Glomerular visceral epithelial cell (primary cell): ENCODE measurements around the gene ADM5.
A peak's percentile ranks its signal among the peaks of the same experiment; 100 is the strongest.

Experiments used
- DNase-seq: peaks from one replicate; pipeline ENCODE4 v3.0.0-alpha.2; 2016; ENCODE audit errors: extremely low spot score

The ADM5 gene

GRCh38 chr19:49679771-49680413 is 9.5 kb upstream of the ADM5 start:
- DNase-seq, result no peak

GRCh38 chr19:49680421-49681351 is 8.7 kb upstream of the ADM5 start:
- peak; percentile 92 for DNase-seq

GRCh38 chr19:49681830-49682229 is 7.6 kb upstream of the ADM5 start:
- DNase-seq, result no peak

- no peak for DNase-seq
Measured at GRCh38 chr19:49682274-49682673, 7.1 kb upstream of the ADM5 start.

- no peak for DNase-seq
Measured at GRCh38 chr19:49683814-49684250, 5.6 kb upstream of the ADM5 start.

- DNase-seq, result no peak
Measured at GRCh38 chr19:49684251-49684982, 5.0 kb upstream of the ADM5 start.

- no peak for DNase-seq
Measured at GRCh38 chr19:49684983-49685553, 4.3 kb upstream of the ADM5 start.

- DNase-seq, result no peak
Measured at GRCh38 chr19:49685845-49686332, 3.5 kb upstream of the ADM5 start.

GRCh38 chr19:49686503-49687088 is 2.8 kb upstream of the ADM5 start:
- no peak for DNase-seq

GRCh38 chr19:49687150-49687549 is 2.2 kb upstream of the ADM5 start:
- no peak for DNase-seq

GRCh38 chr19:49687566-49688316 is 1.7 kb upstream of the ADM5 start:
- DNase-seq, result no peak

- DNase-seq, result no peak
Measured at GRCh38 chr19:49688531-49689132, 762 bp upstream of the ADM5 start.

- DNase-seq, result no peak
Measured at GRCh38 chr19:49690079-49690655, 773 bp downstream of the ADM5 start.

GRCh38 chr19:49690656-49691242 is 1.4 kb downstream of the ADM5 start, which contains the start of gene CPT1C:
Gene CPT1C, plus strand, starts transcription at chr19:49691116. Its CDS starts 1,137 bp downstream, at chr19:49692253.
- DNase-seq, result no peak

GRCh38 chr19:49691243-49692146 is 2.1 kb downstream of the ADM5 start:
- DNase-seq, result no peak

- no peak for DNase-seq
Measured at GRCh38 chr19:49692147-49692506, 2.7 kb downstream of the ADM5 start.

- no peak for DNase-seq
Measured at GRCh38 chr19:49696115-49696514, 6.7 kb downstream of the ADM5 start.

- DNase-seq, result no peak
Measured at GRCh38 chr19:49696865-49697264, 7.5 kb downstream of the ADM5 start.
